ENCODE results near the gene SEMA3A. TPM values are rescaled to one million over a fixed set of nuclear protein-coding genes. Genes with fewer than 3 reads are reported as not detected.

SEMA3A gene
- total RNA-seq, 4 donors from 2014 or later: 3.1 to 88.9 (median 6.5) TPM

DNA sequence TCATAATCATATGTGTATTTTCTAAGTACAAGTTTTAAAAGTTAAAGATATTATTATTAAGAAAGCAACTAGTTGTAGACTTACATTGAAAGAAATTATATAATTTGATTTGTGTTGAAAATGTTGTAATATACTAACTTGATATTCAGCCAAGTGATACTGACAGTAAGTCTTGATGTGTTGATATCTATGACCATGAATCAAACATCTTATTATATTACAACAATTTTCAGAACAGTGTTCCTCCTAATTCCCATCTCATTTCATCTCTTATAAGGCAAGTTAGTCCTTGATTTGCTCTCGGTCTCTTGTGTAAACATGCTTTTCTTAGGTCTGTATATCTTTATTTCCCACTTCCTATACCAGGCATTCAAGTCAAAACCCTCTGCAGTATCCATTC lies 276.4 kb downstream of the SEMA3A start:
- Histone ChIP-seq H3K27ac (no peak overlapping the region), H3K27me3 (no peaks in the 10 kb centered on the region), H3K36me3 (no peaks in the 10 kb centered on the region), H3K4me3 (no peak overlapping the region), H3K9me3 (no peaks in the 10 kb centered on the region), H3K4me1 (no peaks in the 10 kb centered on the region)
- no peak for DNase-seq
- TF ChIP-seq POLR2A (IDR thresholded peaks at IDR 0.05) (no peak), CTCF (IDR thresholded peaks at IDR 0.05) (no peak)
- intact Hi-C loops (cut with DNase I; ENCODE audit: low total_unique reads): no loop called here

GRCh38 chr7:83913174-83913573 lies 281.4 kb downstream of the SEMA3A start:
- H3K4me3 ChIP-seq: no peak overlapping the region
- intact Hi-C loops (cut with DNase I; ENCODE audit: low total_unique reads): no loop called here
- no peaks in the 10 kb centered on the region for H3K36me3 ChIP-seq
- H3K9me3 ChIP-seq: no peaks in the 10 kb centered on the region
- H3K4me1 ChIP-seq: no peaks in the 10 kb centered on the region
- TF ChIP-seq POLR2A (IDR thresholded peaks at IDR 0.05) (no peak), CTCF (IDR thresholded peaks at IDR 0.05) (no peak)
- no peaks in the 10 kb centered on the region for H3K27me3 ChIP-seq
- DNase-seq: no peak
- H3K27ac ChIP-seq: no peak overlapping the region

DNA sequence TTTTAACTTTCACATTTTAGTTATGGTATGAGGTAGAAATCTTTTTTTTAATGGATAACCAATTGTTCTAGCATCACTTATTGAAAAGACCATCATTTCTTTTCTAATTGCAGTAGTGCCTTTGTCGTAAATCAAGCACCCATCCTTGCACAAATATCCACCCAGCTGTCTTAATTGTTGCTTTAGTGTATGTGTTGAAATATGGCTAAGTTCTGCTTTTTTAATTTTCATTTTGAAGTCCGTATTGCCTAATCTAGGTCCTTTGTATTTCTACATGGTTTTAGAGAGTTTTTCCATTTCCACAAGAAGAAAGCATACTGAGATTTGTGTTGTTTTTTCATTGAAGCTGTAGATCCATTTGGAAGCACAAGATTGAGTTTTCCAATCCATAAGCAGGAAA lies 286.1 kb downstream of the SEMA3A start:
- intact Hi-C loops (cut with DNase I; ENCODE audit: low total_unique reads): no loop called here
- TF ChIP-seq CTCF (IDR thresholded peaks at IDR 0.05) (no peak), POLR2A (IDR thresholded peaks at IDR 0.05) (no peak)
- Histone ChIP-seq H3K27ac (no peak overlapping the region), H3K4me1 (no peaks in the 10 kb centered on the region), H3K36me3 (no peaks in the 10 kb centered on the region), H3K27me3 (no peaks in the 10 kb centered on the region), H3K9me3 (no peaks in the 10 kb centered on the region), H3K4me3 (no peak overlapping the region)
- no peak for DNase-seq
